Nephron progenitor cell (in vitro differentiated cells): ENCODE results near the gene MRPL18.
"Not testable (repeated sequence)": the region's sequence is repeated elsewhere in the genome, so short reads cannot be mapped to it uniquely, and the experiment has no call there.

Experiments
- DNase-seq: peaks from one replicate; pipeline ENCODE4 v3.0.0; 2021
- H3K27ac Mint-ChIP-seq: 2 replicates; pipeline ENCODE4 v1.8.0; 2021; ENCODE audit warnings: mild to moderate bottlenecking, moderate library complexity, mixed read lengths
- H3K27me3 Mint-ChIP-seq: 2 replicates; pipeline ENCODE4 v1.8.0; 2021; ENCODE audit warnings: mild to moderate bottlenecking, low read depth, mixed read lengths; ENCODE audit not compliant: poor library complexity
- H3K36me3 Mint-ChIP-seq: 2 replicates; pipeline ENCODE4 v1.8.0; 2021; ENCODE audit warnings: low read depth, mixed read lengths
- H3K4me1 Mint-ChIP-seq: 2 replicates; pipeline ENCODE4 v1.8.0; 2021; ENCODE audit warnings: mixed read lengths
- H3K4me3 Mint-ChIP-seq: 2 replicates; pipeline ENCODE4 v1.8.0; 2021; ENCODE audit warnings: mild to moderate bottlenecking, moderate library complexity, mixed read lengths
- H3K9me3 Mint-ChIP-seq: 2 replicates; pipeline ENCODE4 v1.8.0; 2021; ENCODE audit warnings: mild to moderate bottlenecking, moderate library complexity, mixed read lengths
- TF ChIP-seq, protein P1 (sequence below): fragments of 200-600 bp; sonication (generic); IDR thresholded peaks from 2 replicates; pipeline ENCODE4 v1.5.0; 2021; ENCODE audit warnings: antibody characterized with exemption

MRPL18 gene

DNA sequence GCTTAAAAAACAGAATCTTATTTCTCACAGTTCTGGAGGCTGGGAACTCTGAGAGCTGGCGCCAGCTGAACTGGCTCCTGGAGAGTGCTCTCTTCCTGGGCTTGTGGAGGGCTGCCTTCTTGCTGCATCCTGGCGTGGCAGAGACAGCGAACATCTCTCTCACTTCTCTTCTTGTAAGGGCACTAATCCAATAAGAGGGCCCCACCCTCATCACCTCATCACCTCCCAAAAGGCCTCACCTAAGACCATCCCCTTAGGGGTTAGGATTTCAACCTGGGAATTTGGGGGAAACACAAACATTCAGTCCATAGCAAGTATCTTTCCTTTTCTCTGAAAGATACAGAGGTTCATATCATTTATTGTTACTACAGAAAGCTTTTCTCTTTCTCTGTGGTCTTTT lies 33.7 kb downstream of the MRPL18 start:
- peaks cover 24% of the 10 kb centered on the region for H3K27me3 Mint-ChIP-seq
- H3K36me3 Mint-ChIP-seq = no peaks in the 10 kb centered on the region
- H3K27ac Mint-ChIP-seq = no peak overlapping the region
- H3K9me3 Mint-ChIP-seq = peaks cover 4% of the 10 kb centered on the region
- H3K4me3 Mint-ChIP-seq = no peak overlapping the region
- peaks cover 36% of the 10 kb centered on the region for H3K4me1 Mint-ChIP-seq
- TF ChIP-seq, protein P1, sequence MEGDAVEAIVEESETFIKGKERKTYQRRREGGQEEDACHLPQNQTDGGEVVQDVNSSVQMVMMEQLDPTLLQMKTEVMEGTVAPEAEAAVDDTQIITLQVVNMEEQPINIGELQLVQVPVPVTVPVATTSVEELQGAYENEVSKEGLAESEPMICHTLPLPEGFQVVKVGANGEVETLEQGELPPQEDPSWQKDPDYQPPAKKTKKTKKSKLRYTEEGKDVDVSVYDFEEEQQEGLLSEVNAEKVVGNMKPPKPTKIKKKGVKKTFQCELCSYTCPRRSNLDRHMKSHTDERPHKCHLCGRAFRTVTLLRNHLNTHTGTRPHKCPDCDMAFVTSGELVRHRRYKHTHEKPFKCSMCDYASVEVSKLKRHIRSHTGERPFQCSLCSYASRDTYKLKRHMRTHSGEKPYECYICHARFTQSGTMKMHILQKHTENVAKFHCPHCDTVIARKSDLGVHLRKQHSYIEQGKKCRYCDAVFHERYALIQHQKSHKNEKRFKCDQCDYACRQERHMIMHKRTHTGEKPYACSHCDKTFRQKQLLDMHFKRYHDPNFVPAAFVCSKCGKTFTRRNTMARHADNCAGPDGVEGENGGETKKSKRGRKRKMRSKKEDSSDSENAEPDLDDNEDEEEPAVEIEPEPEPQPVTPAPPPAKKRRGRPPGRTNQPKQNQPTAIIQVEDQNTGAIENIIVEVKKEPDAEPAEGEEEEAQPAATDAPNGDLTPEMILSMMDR = no peak
- DNase-seq = no peak

DNA sequence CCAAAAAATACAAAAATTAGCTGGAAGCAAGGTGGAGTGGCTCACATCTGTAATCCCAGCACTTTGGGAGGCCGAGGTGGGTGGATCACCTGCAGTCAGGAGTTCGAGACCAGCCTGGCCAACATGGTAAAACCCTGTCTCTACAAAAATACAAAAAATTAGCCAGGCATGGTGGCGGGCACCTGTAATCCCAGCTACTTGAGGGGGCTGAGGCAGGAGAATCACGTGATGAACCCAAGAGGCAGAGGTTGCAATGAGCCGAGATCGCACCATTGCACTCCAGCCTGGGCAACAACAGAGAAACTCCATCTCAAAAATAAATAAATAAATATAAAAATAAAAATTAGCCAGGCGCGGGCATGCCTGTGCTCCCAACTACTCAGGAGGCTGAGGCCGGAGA lies 34.4 kb downstream of the MRPL18 start:
- H3K4me3 Mint-ChIP-seq, H3K36me3 Mint-ChIP-seq, H3K27ac Mint-ChIP-seq, DNase-seq, H3K9me3 Mint-ChIP-seq: not testable (repeated sequence)
- peaks cover 29% of the 10 kb centered on the region for H3K4me1 Mint-ChIP-seq
- H3K27me3 Mint-ChIP-seq = peaks cover 19% of the 10 kb centered on the region

DNA sequence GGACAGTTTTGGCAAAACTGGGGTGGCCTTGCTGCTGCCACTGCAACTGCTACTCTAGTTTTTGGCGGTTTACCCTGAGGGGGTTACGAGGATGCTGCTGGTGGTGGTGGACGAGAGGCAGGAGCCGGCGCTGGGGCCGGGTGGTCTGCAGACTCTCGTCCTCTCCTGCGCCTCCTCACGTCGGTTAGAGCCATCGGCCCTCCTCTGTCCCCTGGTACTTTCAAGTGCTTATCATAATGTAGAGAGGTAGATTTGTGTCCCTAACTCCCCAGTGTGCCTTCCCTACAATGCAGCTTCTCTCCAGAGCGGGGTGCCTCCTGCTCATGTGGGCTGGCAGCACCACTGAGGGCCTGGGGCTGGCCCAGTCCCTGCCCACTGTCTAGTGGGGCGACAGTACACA lies 35.7 kb downstream of the MRPL18 start:
- DNase-seq = no peak
- H3K4me3 Mint-ChIP-seq = no peak overlapping the region

DNA sequence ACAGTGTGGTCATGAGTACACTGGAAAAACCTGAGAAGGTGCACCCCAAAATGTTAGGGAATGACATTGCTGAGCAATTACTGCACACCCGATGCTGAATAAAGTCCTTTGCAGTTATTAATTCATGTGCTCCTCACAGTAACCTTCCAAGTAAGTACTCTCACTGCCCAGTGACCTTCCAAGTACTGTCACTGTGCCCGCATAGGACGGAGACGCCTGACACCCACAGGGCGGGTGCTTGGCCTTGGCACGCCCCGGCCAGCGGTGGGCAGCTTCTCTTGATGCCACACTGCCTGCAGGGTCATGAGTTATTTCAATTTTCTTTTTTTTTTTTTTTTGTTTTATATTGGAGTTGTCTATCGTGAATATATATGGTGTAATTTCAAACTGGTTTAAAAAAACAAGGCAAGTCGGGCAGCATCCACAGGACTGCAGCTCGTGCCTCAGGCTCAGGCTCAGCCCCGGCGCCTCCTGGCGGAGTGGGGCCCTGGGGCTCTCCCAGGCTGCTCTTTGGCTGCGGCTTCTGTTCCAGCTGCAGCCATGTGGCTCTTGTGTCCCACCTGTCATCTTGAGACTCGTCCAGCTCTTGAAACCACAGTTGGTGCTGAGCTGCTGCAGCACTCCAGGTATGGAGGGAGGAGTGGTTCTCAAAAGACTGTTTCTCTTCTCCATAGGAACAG lies 36.8 kb downstream of the MRPL18 start:
- Mint-ChIP-seq H3K4me1 (peaks cover 23% of the 10 kb centered on the region), H3K36me3 (no peaks in the 10 kb centered on the region), H3K9me3 (no peaks in the 10 kb centered on the region), H3K4me3 (no peak overlapping the region), H3K27ac (no peak overlapping the region), H3K27me3 (peaks cover 18% of the 10 kb centered on the region)
- TF ChIP-seq, protein P1 = no peak
- DNase-seq = no peak

More for the DNA sequence above, 35.7 kb downstream of the MRPL18 start:
- TF ChIP-seq, protein P1 = no peak
- H3K27me3 Mint-ChIP-seq = peaks cover 18% of the 10 kb centered on the region
- no peaks in the 10 kb centered on the region for H3K36me3 Mint-ChIP-seq
- no peaks in the 10 kb centered on the region for H3K9me3 Mint-ChIP-seq
- H3K4me1 Mint-ChIP-seq = peaks cover 23% of the 10 kb centered on the region
- H3K27ac Mint-ChIP-seq = no peak overlapping the region

DNA sequence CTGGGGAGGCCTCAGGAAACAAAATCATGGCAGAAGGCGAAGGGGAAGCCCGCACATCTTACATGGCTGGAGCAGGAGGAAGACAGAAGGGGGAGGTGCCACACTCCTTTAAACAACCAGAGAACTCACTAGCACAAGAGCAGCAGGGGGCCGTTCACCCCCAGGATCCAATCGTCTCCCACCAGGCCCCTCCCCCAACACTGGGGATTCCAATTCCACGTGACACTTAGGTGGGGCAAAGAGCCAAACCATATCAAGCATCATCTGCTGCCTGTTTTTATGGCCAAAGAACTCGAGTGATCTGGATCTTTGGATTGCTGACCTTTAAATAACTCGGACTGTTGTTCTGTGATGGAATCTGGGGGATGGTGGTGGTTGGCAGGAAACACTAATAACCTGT lies 37.8 kb downstream of the MRPL18 start:
- H3K27ac Mint-ChIP-seq = no peak overlapping the region
- TF ChIP-seq, protein P1 = no peak

DNA sequence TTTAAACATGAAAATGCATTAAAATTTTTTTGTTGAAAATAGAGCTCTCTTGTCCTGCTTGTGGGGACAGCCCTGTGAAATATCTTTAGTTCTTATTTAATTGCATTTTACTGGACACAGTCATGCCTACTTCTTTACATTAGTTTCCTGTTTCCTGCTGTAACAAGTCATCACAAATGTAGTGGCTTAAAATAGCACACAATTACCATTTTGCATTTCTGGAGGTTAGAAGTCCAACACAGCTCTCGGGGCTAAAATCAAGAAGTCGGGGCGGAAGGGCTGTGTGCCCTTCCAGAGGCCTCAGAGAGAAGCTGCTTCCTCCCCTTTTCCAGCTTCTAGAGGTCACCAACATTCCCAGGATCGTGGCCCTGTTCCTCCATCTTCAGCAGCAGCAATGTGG lies 39.3 kb downstream of the MRPL18 start:
- H3K4me3 Mint-ChIP-seq = no peak overlapping the region
- H3K4me1 Mint-ChIP-seq = peaks cover 19% of the 10 kb centered on the region
- peaks cover 11% of the 10 kb centered on the region for H3K27me3 Mint-ChIP-seq
- no peaks in the 10 kb centered on the region for H3K36me3 Mint-ChIP-seq
- no peaks in the 10 kb centered on the region for H3K9me3 Mint-ChIP-seq
- DNase-seq = no peak
- TF ChIP-seq, protein P1 = no peak
- H3K27ac Mint-ChIP-seq = no peak overlapping the region

More for the DNA sequence above, 37.8 kb downstream of the MRPL18 start:
- Mint-ChIP-seq H3K4me1 (peaks cover 19% of the 10 kb centered on the region), H3K9me3 (no peaks in the 10 kb centered on the region), H3K4me3 (no peak overlapping the region), H3K36me3 (no peaks in the 10 kb centered on the region), H3K27me3 (peaks cover 15% of the 10 kb centered on the region)
- no peak for DNase-seq
